HG03025 (cell line): ENCODE results near the gene CCND3.

Source experiments
- ATAC-seq: cut with Tn5 transposase; IDR thresholded peaks from one replicate; pipeline ENCODE4 v1.9.1; 2021; ENCODE audit warnings: mild to moderate bottlenecking, moderate library complexity; ENCODE audit not compliant: unreplicated experiment, low FRiP score

CCND3 gene

GRCh38 chr6:41941280-41942066 lies at the start of gene CCND3:
TSS of gene CCND3 (minus strand) at chr6:41941808. CDS start at chr6:41941649, 159 bp downstream.
- ATAC-seq = peak; percentile 71

- ATAC-seq = no peak
These were observed 44.7 kb upstream of the CCND3 start for GRCh38 chr6:41986339-41986738.

DNA sequence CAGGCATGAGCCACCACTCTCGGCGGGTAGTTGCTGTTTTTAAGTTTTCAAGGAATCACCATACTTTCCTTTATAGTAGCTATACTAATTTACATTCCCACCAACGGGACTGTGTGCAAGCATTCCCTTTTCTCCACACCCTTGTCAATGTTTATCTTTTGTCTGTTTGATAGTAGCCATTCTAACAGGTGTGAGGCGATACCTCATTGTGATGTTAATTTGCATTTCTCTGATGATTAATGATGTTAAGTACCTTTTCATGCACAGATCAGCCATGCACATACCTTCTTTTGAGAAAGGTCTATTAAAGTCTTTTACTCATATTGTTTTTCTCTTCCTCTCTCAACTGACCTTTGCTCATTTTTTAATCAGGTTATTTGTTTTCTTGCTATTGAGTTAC lies 43.0 kb upstream of the CCND3 start:
- no peak for ATAC-seq

DNA sequence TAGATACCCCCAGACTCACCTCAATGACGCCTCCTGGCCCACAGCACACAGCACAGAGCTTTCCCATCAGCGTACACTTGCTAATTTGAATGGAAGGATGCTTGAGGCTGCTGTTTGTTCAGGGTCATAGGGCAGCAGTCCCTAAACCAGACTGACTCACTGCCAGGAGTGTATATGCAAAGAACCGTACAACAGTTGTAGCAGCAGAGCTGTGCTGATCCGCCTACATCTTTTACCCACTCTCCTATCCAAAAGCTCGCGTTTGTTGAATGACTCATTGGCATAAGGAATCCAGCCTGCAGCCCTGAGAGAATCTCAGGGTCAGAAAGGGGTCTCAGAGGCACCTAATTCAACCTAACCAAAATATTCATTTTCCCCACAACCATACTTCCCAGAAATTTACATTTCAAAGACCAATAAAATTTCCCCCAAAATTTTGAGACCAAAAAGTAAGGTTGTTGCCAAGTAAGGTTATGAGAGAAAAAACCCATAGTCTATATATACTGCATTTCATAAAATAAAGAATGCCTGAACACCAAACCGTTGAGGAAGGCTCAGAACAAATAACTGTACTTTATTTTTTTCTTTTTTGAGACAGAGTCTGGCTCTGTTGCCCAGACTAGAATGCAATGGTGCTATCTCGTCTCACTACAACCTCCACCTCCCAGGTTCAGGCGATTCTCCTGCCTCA lies 35.3 kb upstream of the CCND3 start:
- no peak for ATAC-seq

- no peak for ATAC-seq
These were observed 33.7 kb upstream of the CCND3 start for GRCh38 chr6:41975276-41975675.

DNA sequence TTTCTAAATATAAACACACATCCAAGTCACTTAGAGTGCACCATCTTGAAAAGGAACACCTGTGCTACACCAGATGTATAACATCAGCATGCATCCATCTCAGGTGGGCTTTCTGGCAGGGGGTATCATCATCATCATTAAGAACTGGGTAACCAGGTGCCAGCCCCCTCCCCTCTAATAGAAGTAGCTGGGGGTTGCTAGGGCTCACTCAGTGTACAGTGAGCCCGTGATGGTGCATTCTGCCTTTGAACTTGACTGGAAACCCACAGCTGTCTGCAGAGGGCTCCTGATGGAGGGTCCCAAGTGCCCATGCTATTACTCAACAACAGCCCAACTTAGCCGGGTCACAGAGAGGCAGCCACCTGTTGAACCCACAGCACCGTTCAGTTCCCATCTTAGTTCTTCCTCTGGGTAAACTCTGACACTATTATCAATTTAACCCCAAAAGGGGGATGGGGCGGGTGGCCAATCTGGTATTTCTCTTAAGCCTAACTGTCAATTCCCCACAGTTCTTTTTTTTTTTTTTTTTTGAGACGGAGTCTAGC lies 32.7 kb upstream of the CCND3 start:
- no peak for ATAC-seq

DNA sequence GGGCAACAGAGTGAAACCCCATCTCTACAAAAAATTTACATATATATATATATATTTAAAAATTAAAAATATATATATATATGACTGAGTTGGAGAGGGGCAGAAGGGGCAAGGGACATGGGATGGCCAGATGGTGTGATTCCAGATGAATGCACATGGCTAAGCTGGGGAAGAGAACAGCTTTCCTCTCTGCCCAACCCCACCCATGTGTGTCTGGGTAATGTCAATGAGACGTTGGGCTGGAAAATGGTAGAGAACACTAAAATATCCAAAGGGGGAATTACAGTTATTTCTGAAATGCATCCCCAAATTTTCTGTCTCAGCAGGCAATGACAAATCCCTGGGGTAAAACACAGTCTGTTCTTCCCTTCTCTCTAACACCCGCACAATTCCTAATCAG lies 31.2 kb upstream of the CCND3 start:
- ATAC-seq = no peak

GRCh38 chr6:41970436-41970846 lies 28.8 kb upstream of the CCND3 start:
- no peak for ATAC-seq

GRCh38 chr6:41967312-41968287 lies 26.0 kb upstream of the CCND3 start:
- no peak for ATAC-seq

GRCh38 chr6:41966961-41967311 lies 25.3 kb upstream of the CCND3 start:
- no peak for ATAC-seq

DNA sequence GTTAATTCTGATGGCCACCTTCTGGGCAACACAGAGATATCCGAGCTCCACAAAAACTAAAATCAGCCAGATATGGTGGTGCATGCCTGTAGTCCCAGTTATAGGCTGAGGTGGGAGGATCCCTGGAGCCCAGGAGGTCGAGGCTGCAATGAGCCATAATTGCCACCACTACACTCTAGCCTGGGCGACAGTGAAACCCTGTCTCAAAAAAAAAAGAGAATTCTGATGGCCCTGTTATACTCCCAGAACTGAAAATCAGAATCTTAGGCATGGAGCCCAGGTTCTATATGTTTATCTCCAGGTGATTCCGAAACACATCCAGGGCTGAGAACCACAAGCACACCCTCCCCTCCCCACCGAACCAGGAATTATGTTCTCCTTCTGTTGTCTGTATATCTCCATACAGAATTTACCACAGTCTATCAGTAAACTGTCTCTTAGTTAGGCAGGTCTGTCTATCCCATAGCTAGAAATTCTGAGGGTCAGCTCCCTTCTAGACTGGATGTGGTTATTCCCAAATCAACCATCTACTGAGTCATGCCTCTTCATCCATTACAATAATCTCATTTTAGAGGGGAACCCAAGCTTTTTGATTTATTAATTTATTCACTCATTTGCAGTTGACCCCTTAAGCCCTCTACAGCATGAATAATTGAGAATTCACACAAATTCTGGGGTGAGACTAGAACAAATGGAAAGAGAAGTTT lies 24.8 kb upstream of the CCND3 start:
- no peak for ATAC-seq

GRCh38 chr6:41965429-41966213 lies 24.0 kb upstream of the CCND3 start:
- ATAC-seq = no peak

GRCh38 chr6:41964201-41964887 lies 22.7 kb upstream of the CCND3 start:
- no peak for ATAC-seq

GRCh38 chr6:41963371-41963770 lies 21.8 kb upstream of the CCND3 start:
- no peak for ATAC-seq

- no peak for ATAC-seq
These were observed 18.4 kb upstream of the CCND3 start for GRCh38 chr6:41960028-41960427.

DNA sequence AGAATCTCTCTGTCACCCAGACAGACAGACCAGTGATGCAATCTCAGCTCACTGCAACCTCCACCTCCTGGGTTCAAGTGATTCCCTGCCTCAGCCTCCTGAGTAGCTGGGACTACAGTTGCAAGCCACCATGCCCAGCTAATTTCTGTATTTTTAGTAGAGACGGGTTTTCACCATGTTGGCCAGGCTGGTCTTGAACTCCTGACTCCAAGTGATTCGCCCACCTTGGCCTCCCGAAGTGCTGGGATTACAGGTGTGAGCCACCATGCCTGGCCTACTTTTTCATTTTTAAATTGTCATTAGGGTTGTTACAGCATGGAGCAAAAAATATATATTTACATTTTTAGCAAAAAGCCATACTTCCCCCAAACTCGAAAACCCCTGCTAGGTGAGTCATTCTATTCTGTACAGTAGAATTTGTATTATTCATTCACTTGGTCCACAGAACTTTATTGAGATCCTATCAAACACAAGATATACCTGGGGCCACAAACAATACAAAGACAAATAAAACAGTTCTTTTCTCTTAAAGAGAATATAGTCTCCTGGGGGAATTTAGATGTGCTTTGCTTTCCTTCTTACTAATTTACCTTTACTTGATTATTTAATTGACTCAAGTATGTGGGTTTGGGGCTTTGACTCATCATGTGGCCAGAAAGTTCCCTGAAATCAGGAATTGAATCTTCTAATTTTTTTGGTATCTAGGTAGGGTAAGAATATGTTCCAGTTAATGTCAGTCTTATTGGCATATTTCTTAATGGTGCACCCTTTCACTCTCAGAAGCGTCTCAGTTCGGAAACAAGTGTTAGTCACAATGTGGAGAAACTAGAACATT lies 16.6 kb upstream of the CCND3 start:
- no peak for ATAC-seq

- ATAC-seq = no peak
These were observed 15.5 kb upstream of the CCND3 start for GRCh38 chr6:41957117-41957516.

DNA sequence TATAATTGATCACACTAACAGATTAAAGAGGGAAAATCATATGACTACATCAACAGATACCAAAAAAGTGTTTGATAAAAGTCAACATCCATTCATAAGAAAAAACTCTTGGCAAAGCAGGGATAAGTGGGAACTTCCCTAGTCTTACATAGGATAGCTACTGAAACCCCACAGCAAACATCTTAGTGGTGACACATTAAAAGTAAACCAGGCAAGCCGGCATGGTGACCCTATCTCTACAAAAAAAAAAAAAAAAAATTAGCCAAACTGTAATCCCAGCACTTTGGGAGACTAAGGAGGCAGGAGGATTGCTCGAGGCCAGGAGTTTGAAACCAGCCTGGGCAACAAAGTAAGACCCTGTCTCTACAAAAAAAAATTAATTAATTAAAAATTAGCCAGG lies 13.8 kb upstream of the CCND3 start:
- no peak for ATAC-seq
